ENCODE measurements around the gene A2M.
"Not testable (repeated sequence)": the region's sequence is repeated elsewhere in the genome, so short reads cannot be mapped to it uniquely, and the experiment has no call there.

A2M gene

GRCh38 chr12:9115731-9116559, at the start of gene A2M:
A2M (minus strand) TSS chr12:9115919; CDS start chr12:9115849, 70 bp downstream.
- DNase-seq, result no peak

DNA sequence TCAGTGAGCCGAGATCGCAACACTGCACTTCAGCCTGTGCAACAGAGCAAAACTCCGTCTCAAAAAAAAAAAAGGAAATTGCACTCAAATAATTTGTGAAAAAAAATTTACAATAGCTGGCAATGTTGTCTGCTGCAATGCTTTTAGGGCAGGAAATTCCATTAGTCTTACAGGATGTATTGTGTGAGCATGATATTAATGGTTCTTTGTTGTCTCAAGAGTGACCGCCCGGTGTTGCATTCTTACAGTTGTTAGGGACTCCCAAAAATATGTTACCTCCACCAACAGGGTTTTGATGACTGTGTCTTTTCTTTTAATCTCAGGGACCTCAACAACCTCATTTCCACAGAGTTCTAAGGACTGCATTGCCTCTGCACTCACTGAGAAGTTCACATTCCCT, 47.7 kb upstream of the A2M start:
- no peak for DNase-seq

GRCh38 chr12:9156119-9156518, 40.4 kb upstream of the A2M start:
- DNase-seq, result no peak

GRCh38 chr12:9149372-9149771, 33.7 kb upstream of the A2M start:
- no peak for DNase-seq

DNA sequence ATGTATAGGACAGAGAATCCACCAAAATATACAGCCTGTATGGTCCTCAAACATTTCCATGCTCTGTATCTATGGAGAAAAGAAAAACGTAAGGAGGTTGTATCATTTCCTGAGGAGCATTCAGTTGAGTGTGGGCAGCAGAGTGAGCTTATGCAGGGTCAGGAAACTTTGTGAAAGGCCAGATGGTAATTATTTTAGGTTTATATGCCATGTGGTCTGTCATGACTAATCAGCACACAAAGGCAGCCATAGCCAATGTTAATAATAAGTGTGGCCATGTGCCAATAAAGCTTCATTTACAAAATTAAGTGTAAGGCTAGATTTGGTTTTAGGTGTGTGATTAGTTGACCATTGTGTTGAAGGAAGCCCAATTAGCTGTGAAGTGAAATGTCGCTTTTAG, 33.2 kb upstream of the A2M start:
- no peak for DNase-seq

- no peak for DNase-seq
Observed at GRCh38 chr12:9147461-9147860, 31.7 kb upstream of the A2M start.

- no peak for DNase-seq
Observed at GRCh38 chr12:9144730-9145106, 29.0 kb upstream of the A2M start.

DNA sequence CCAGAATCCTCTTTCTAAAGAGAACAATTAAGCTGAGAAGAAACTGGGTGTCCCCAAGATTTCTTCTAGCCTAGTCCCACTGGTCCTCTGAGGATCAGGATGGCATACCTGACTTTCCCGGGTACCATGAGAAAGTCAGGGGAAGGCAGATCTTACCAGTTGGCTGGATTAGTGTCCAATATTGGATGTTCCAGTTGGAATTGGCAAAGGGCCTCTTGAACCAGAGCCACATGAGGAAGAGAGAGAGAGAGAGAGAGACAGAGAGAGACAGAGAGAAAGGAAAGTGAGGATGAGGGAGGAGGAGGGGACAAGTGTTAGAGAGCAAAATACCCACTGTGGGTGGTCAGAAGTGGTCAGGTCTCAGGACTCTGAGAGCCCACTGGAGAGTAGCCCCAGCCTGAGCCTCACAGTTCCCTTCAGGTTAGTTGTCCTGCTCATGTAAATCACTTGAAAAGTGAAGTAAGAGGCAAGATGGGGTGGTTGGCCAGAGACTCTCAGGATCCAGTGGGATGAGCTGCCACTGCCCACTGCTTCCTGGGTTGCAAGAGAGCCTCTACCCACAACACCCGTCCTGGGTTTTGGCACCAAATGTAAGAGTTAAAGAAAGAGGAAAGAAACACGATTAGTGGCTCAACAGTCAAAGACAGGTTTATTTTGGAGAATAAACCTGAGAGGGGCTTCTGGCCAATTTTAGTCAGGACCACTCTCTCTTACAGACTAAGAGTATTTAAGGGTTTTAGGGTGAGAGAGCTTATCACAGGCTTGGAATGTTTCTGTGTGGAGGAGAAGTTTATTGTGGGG, 28.4 kb upstream of the A2M start:
- no peak for DNase-seq

GRCh38 chr12:9143137-9143536, 27.4 kb upstream of the A2M start:
- no peak for DNase-seq

- not testable (repeated sequence) for DNase-seq
Observed at GRCh38 chr12:9139588-9140290, 24.0 kb upstream of the A2M start.

DNA sequence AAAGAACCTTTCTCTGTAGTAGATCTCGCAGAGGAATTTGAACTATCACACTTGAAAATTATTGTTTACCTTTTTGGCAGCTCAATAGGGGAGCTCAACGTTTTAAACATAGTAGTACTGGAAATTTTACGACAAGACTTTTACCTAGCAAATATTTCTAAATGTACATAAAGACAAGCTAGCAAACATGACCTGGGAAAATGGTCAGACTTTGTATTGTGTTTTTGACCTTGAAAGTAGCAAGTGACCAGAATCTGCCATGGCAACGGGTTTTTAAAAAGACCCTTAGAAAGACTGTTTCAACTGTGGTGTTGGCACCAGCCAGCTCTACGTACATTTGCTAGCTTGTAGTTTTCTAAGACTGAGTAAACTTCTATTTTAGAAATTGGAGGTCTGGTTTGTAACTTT, 20.2 kb upstream of the A2M start:
- no peak for DNase-seq

DNA sequence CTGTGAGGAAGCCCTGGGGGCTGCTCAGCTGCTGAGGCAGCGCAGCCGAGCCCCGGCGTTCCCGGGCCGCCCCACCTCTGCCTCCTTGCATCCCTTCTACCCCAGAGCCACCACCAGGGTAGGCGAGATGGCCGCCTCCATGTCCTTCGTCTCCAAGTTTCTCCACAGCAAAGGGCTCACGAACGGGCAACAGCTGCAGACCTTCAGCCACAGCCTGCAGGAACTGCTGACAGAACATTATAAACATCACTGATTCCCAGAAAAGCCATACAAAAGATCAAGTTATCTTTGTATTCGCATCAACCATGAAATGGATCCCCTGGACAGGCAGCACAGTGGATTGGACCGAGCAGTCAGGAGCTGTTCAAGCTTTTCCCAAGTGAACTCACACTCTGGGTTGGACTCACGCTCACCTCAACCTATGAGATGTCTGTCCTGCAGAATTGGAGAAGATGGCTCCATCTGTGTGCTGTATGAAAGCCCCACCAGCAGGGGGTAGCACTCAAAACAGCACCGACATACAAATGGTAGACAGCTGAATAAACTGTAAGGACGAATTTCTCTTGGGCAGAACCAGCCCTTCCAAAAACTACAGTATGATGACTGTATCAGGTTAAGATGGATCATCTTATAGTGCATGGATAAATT, 19.4 kb upstream of the A2M start:
- DNase-seq, result no peak

DNA sequence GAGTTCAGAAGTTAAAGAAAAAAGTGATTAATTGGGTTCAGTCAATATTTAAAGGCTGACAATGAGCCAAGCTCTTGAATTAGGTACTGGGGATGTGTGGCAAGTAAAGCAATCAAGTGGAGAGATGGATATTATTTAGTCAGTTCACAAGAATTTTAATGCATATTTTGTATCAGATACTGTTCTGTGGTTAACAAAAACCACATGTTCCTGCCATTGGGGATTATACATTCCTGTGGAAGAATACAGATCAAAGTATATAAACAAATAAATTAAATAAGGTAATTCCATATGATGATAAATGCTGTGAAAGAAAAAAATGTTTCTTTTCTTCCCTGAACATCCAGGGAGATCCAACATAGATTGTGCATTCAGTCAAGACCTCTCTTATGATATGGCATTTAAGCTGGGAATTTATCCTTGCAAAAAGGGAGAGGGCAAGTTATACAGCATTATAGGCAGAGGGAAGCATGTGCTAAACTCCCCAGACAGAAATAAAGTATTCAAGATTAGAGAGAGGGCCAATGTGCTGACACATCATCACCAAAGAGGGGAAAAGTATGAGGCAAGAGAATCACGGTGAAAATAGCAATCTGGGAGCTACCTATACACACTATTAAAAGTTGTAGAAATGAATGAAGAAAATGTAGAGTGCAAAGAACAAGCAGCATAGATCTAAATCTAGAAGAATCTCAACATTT, 17.6 kb upstream of the A2M start:
- DNase-seq, result no peak

- DNase-seq, result no peak
Observed at GRCh38 chr12:9132008-9132535, 16.4 kb upstream of the A2M start.

DNA sequence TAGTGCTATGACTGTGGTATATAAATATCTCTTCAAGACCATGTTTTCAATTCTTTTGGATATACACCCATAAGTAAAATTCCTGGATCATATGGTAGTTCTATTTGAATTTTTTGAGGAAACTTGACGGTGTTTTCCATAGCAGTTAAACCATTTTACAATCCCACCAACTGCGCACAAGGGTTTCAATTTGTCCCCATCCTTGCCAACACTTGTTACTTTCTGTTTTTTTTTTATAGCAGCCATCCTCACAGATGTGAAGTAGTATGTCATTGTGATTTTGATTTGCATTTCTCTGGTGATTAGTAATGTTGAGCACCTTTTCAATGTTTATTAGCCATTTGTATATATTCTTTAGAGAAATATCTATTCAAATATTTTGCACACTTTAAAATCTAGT, 14.5 kb upstream of the A2M start:
- no peak for DNase-seq

DNA sequence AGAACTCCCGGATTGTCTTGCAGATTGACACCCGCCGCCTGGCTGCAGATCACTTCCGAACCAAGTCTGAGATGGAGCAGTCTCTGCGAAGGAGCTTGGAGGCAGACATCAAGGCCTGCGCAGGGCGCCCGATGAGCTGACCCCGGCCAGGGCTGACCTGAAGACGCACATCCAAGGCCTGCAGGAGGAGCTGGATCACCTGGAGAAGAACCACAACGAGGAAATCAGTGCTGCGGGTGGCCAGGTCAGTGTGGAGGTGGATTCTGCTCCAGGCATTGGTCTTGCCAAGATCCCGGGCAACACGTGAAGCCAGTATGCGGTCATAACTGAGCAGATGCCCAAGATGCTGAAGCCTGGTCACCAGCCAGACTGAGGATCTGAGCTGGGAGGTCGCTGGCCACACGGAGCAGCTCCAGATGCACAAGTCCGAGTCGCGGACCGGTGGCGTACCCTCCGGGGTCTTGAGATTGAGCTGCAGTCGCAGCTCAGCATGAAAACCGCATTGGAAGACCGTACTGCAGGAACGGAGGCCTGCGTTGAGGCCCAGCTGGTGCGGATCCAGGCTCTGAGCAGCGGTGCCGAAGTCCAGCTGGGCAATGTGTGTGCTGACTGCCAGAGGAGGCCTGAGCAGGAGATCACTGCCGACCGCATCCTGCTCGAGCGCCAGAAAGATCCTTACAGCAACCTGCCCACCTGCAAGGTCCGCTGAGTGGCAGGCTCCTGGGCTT, 12.4 kb upstream of the A2M start:
- no peak for DNase-seq

DNA sequence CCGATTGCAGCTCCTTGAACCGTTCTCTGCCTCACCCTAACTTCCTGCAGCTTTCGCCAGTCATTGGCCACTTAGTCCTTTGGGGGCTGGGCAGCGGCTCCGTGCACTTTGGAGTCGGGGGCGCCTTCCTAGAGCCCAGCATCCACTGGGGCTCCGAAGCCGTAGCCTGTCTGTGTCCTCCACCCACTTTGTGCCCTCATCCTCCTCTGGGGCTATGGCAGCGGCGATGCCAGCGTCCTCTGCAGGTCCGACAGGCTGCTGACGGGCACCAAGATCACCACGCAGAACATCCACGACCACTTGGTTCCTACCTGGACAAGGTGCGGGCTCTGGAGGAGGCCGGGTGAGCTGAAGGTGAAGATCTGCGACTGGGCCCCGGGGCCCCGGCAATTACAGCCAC, 11.8 kb upstream of the A2M start:
- DNase-seq, result no peak

GRCh38 chr12:9124383-9125031, 8.8 kb upstream of the A2M start:
- DNase-seq, result no peak

DNA sequence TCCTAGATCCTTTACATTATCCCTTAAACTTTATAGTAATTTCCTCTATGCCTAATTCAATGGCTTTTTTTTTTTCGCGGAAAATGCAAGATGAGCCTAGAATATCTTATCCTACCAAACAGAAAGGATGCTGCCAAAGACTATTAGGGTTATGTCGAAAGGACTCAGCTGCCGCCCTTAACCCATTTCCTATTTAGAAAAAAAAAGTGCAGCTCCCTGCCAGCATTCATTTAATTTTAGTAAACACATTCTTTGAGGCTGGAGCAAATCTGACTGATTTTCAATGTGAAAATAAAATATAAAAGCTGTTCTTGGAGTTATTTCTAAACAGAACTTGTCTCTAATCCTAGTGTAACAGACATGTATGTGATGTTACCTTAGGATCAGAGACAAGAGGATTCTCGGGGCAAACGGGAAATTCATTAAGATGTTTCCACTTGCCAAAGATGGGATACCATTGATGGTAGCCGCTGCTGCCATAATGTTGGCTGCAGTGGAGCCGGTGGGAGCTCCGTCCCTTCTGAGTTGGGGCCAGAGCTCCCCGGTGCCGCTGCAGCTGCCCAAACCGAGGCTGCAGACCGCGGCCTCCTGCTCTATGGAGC, 8.2 kb upstream of the A2M start:
- DNase-seq, result no peak

- no peak for DNase-seq
Observed at GRCh38 chr12:9122091-9122609, 6.4 kb upstream of the A2M start.
